ENCODE results near the gene UROC1. TPM values are rescaled to one million over a fixed set of nuclear protein-coding genes. Genes with fewer than 3 reads are reported as not detected.

Gene UROC1
- total and polyA plus RNA-seq, 9 of the 15 experiments (the other 6 are each of a cell fraction or from before 2014, with no cell fraction given), result not detected

GRCh38 chr3:126468028-126468891 is 49.3 kb downstream of the UROC1 start:
- H3K36me3 ChIP-seq (ENCODE audit: control insufficient read depth, insufficient read depth, low read length), result peaks cover 82% of the 10 kb centered on the region
- intact Hi-C loops (cut with micrococcal nuclease) (no loop called here), in situ Hi-C loops (cut with MboI) (no loop called here)
- H3K4me1 ChIP-seq (replicated peaks in 1 of 2; ENCODE audit: control insufficient read depth in 2 of 2, insufficient read depth in 2 of 2, low read length in 2 of 2), result peaks cover 3 to 13% of the 10 kb centered on the region in 2 experiments; a peak in 3 of 5 replicates
- no peak overlapping the region for H3K27ac ChIP-seq (ENCODE audit: extremely low read depth, low read depth, low read length)
- DNase-seq (ENCODE audit: extremely low read depth in 1 of 4, low spot score in 3 of 4), result no peak
- H3K9ac ChIP-seq (ENCODE audit: insufficient read depth in 1 of 2, low read depth in 2 of 2, low read length in 2 of 2), result no peak overlapping the region
- H3K9me1 ChIP-seq (ENCODE audit: control insufficient read depth, insufficient read depth, low read length), result no peaks in the 10 kb centered on the region
- ChIA-PET POLR2A (interaction anchor here (0.6 to 1.2 kb wide), 2 partner anchors 12 to 45 kb away, joined by 3 to 4 read pairs; no protein-coding TSS in a partner anchor), CTCF (ENCODE audit: low intra/inter-chr PET ratio) (no interaction called here)
- H3K4me3 ChIP-seq, result no peak overlapping the region
- no peak for FAIRE-seq
- H2AFZ ChIP-seq (ENCODE audit: low read depth, low read length), result no peak overlapping the region
- H3K4me2 ChIP-seq (ENCODE audit: insufficient read depth, low read length), result no peak overlapping the region
- 89% methylated on average over 12 of the region's 13 CpGs for WGBS (ENCODE audit: insufficient coverage, low coverage, missing lambda C conversion rate)
- ATAC-seq, result no peak
- H3K9me3 ChIP-seq (replicated peaks; ENCODE audit: control insufficient read depth, insufficient read depth, low read depth, low read length), result no peaks in the 10 kb centered on the region
- no TSS peak for BruUV-seq (replicated peaks)
- peaks cover 30% of the 10 kb centered on the region for H3K79me2 ChIP-seq (ENCODE audit: control insufficient read depth, insufficient read depth, low read length)
- no peaks in the 10 kb centered on the region for H3K27me3 ChIP-seq (ENCODE audit: control insufficient read depth in 2 of 2, insufficient read depth in 2 of 2, low read length in 2 of 2)
- peaks cover 4% of the 10 kb centered on the region; the same call in 1 of the 2 replicates for H4K20me1 ChIP-seq (replicated peaks; ENCODE audit: control insufficient read depth, insufficient read depth, low read length)
- TF ChIP-seq RBFOX2 (IDR thresholded peaks at IDR 0.05; ENCODE audit: low read depth, low read length) (peak; percentile 32; the same call in 1 of the 2 replicates), PTBP1 (IDR thresholded peaks at IDR 0.05; ENCODE audit: low read depth, low read length) (no peak), MTA1 (IDR thresholded peaks at IDR 0.05; ENCODE audit: borderline replicate concordance) (no peak), SNAPC5 (CRISPR knock-in tag; IDR thresholded peaks at IDR 0.05) (no peak), FOXK1 (CRISPR knock-in tag; IDR thresholded peaks at IDR 0.05; ENCODE audit: borderline replicate concordance) (no peak), CEBPG (CRISPR knock-in tag; IDR thresholded peaks at IDR 0.05) (no peak), CEBPG (tag; conservative IDR thresholded peaks at IDR 0.05 in 1 of 2, IDR thresholded peaks at IDR 0.05 in 1 of 2) (0 out of 4 replicates have a peak, but pooled peaks of 1 of the 2 experiments have one; percentile 25), KAT8 (IDR thresholded peaks at IDR 0.05; ENCODE audit: low read depth) (no peak), HBP1 (CRISPR knock-in tag; IDR thresholded peaks at IDR 0.05) (no peak), CAMTA2 (CRISPR knock-in tag; conservative IDR thresholded peaks at IDR 0.05) (no peak), HMG20B (CRISPR knock-in tag; IDR thresholded peaks at IDR 0.05) (no peak), ZBTB2 (IDR thresholded peaks at IDR 0.05) (no peak), THRA (IDR thresholded peaks at IDR 0.05) (no peak), CHD1 (IDR thresholded peaks at IDR 0.05; ENCODE audit: low read length) (no peak)
